Panc1 (cell line): ENCODE results near the gene DNASE1L1. TPM values are rescaled to one million over a fixed set of nuclear protein-coding genes. Genes with fewer than 3 reads are reported as not detected.
A peak's percentile ranks its signal among the peaks of the same experiment; 100 is the strongest.

Experiments
- ATAC-seq: fragments of 200-7000 bp; cut with Tn5 transposase; 2 replicates; pipeline ENCODE4 v1.9.1; 2020; ENCODE audit warnings: mild to moderate bottlenecking, moderate library complexity
- BruUV-seq: library from RNA; stranded (reverse); fragments of 400-500 nt; replicated peaks from 2 replicates; lab custom pipeline; 2021; lab: Mats Ljungman, UMichigan
- CTCF ChIA-PET: fragments of 300-600 bp; sonication (Branson Sonifier 250); formaldehyde crosslinking; loops from one replicate; lab custom pipeline; 2022; ENCODE audit warnings: antibody characterized with exemption; lab: Charles Lee
- POLR2A ChIA-PET: fragments of 300-600 bp; sonication (Branson Sonifier 250); formaldehyde crosslinking; loops from one replicate; lab custom pipeline; 2022; ENCODE audit warnings: antibody characterized with exemption; lab: Charles Lee
- DNase-seq: peaks from one replicate; pipeline ENCODE4 v3.0.0-alpha.2; 2010; ENCODE audit warnings: low read depth, low spot score
- H3K27ac ChIP-seq: 2 replicates; pipeline ENCODE4 v1.5.1; 2011; ENCODE audit warnings: mild to moderate bottlenecking, low read length, inconsistent platforms
- H3K27me3 ChIP-seq: fragments of 200-500 bp; sonication (Bioruptor generic); 2 replicates; pipeline ENCODE4 v1.6.0; 2014; ENCODE audit warnings: low read length, inconsistent platforms; ENCODE audit not compliant: control insufficient read depth, insufficient read depth
- H3K36me3 ChIP-seq: fragments of 200-500 bp; sonication (Bioruptor generic); 2 replicates; pipeline ENCODE4 v1.5.1; 2014; ENCODE audit warnings: inconsistent platforms, mild to moderate bottlenecking, low read length, moderate library complexity; ENCODE audit not compliant: control insufficient read depth, insufficient read depth
- H3K4me1 ChIP-seq: 2 replicates; pipeline ENCODE4 v1.5.1; 2011; ENCODE audit warnings: inconsistent platforms, mild to moderate bottlenecking, low read length, moderate library complexity; ENCODE audit not compliant: control insufficient read depth, insufficient read depth
- H3K4me3 ChIP-seq, 2 experiments: 2 replicates each; pipeline ENCODE4 v1.5.1; 2011 to 2012; ENCODE audit warnings: low read depth in 2 of 2, low read length in 2 of 2, mild to moderate bottlenecking in 2 of 2, inconsistent platforms in 1 of 2, moderate library complexity in 1 of 2
- H3K9me3 ChIP-seq: fragments of 200-500 bp; sonication (Bioruptor generic); 2 replicates; pipeline ENCODE4 v1.5.1; 2014; ENCODE audit warnings: low read depth, mild to moderate bottlenecking, inconsistent platforms, low read length, moderate library complexity; ENCODE audit not compliant: control insufficient read depth, insufficient read depth
- CTCF ChIP-seq: fragments of 450-650 bp; IDR thresholded peaks from 2 replicates; pipeline ENCODE4 v1.5.1; 2017; ENCODE audit warnings: mild to moderate bottlenecking
- POLR2AphosphoS5 ChIP-seq: IDR thresholded peaks from 2 replicates; pipeline ENCODE4 v1.6.1; 2012; ENCODE audit warnings: mild to moderate bottlenecking, low read depth, low read length, moderate library complexity
- SIN3A ChIP-seq: IDR thresholded peaks from 2 replicates; pipeline ENCODE4 v1.6.1; 2012; ENCODE audit warnings: low read depth, mild to moderate bottlenecking, low read length, moderate library complexity, borderline replicate concordance; ENCODE audit not compliant: insufficient read depth
- TCF7L2 ChIP-seq: IDR thresholded peaks from 2 replicates; pipeline ENCODE4 v1.6.1; 2011; ENCODE audit warnings: mild to moderate bottlenecking, low read depth, low read length, inconsistent platforms
- in situ Hi-C: cut with HindIII; loops from 2 replicates; pipeline ENCODE4 v1.10.0; 2016; ENCODE audit warnings: low sequenced_read_pairs, low pct_unique_long_range_greater_than_20kb
- intact Hi-C: fragments of 100-400 bp; cut with micrococcal nuclease; formaldehyde crosslinking; loops from one replicate; pipeline ENCODE4 v1.10.0; 2022; ENCODE audit not compliant: unreplicated experiment
- total RNA-seq: library from RNA; stranded (reverse); gene quantifications from one replicate; pipeline ENCODE4 v1.2.1, GENCODE V29; 2021; ENCODE audit not compliant: unreplicated experiment
- TF ChIP-seq, protein P1 (sequence below), 2 experiments: IDR thresholded peaks; 2 replicates each; pipeline ENCODE4 v1.6.1; 2011 to 2012; ENCODE audit warnings: low read depth in 2 of 2, control low read depth in 1 of 2, low read length in 1 of 2, mild to moderate bottlenecking in 1 of 2, moderate library complexity in 1 of 2; ENCODE audit not compliant: insufficient read depth in 1 of 2

Gene DNASE1L1
- total RNA-seq, 1 experiment from 2014 or later: 60.4 TPM

GRCh38 chrX:154366666-154367055 is 42.4 kb downstream of the DNASE1L1 start:
- Histone ChIP-seq H3K4me3 (no peak overlapping the region), H3K36me3 (peaks cover 5% of the 10 kb centered on the region; the same call in 1 of the 2 replicates), H3K4me1 (peaks cover 7% of the 10 kb centered on the region), H3K27ac (no peak overlapping the region), H3K9me3 (no peaks in the 10 kb centered on the region), H3K27me3 (no peaks in the 10 kb centered on the region)
- CTCF ChIA-PET: no interaction called here
- TSS peak; percentile 2 for BruUV-seq
- ATAC-seq (no peak), DNase-seq (no peak)
- intact Hi-C loops: no loop called here
- in situ Hi-C loops: no loop called here
- POLR2A ChIA-PET: no interaction called here
- no peak for TF ChIP-seq TCF7L2
- TF ChIP-seq SIN3A: no peak
- no peak for TF ChIP-seq CTCF
- TF ChIP-seq, protein P1, sequence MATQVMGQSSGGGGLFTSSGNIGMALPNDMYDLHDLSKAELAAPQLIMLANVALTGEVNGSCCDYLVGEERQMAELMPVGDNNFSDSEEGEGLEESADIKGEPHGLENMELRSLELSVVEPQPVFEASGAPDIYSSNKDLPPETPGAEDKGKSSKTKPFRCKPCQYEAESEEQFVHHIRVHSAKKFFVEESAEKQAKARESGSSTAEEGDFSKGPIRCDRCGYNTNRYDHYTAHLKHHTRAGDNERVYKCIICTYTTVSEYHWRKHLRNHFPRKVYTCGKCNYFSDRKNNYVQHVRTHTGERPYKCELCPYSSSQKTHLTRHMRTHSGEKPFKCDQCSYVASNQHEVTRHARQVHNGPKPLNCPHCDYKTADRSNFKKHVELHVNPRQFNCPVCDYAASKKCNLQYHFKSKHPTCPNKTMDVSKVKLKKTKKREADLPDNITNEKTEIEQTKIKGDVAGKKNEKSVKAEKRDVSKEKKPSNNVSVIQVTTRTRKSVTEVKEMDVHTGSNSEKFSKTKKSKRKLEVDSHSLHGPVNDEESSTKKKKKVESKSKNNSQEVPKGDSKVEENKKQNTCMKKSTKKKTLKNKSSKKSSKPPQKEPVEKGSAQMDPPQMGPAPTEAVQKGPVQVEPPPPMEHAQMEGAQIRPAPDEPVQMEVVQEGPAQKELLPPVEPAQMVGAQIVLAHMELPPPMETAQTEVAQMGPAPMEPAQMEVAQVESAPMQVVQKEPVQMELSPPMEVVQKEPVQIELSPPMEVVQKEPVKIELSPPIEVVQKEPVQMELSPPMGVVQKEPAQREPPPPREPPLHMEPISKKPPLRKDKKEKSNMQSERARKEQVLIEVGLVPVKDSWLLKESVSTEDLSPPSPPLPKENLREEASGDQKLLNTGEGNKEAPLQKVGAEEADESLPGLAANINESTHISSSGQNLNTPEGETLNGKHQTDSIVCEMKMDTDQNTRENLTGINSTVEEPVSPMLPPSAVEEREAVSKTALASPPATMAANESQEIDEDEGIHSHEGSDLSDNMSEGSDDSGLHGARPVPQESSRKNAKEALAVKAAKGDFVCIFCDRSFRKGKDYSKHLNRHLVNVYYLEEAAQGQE (IDR thresholded peaks at IDR 0.05; ENCODE audit: insufficient read depth in 1 of 2, low read depth in 2 of 2, low read length in 1 of 2): no peak
- TF ChIP-seq POLR2AphosphoS5: no peak

DNA sequence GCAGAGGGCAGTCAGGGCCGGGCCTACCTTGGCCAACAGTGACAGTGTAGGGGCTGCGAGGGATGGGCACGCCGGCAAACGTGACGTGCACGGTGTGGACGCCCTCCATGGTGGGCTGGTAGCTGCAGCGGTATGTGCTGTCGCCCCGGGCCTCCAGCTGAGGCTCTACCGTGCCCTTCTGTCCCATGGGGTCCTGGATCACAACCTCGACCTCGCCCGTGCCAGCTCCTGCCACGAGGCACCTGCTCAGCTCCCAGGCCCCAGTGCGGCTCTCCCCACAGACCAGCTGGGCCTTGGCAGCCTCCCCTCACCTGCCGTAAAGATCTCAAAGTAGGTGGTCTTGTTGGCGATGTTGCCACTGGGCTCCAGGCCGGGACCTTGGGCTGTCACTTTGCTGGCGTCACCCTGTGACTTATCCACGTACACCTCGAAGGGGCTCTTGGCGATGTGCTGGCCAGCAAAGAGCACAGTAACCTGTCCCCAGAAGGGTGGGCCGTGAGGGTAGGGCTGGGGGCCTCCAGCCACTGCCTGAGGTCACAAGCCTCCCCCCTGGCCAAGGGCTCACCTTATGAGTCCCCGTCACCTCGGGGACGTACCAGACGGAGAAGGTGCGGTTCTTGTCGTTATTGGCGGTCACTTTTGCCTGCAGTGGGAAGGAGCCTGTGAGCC is 42.9 kb downstream of the DNASE1L1 start:
- BruUV-seq: no TSS peak

More for the DNA sequence above, 42.9 kb downstream of the DNASE1L1 start:
- intact Hi-C loops: no loop called here
- no peak for TF ChIP-seq CTCF
- no peak for TF ChIP-seq TCF7L2
- no peak for TF ChIP-seq POLR2AphosphoS5
- TF ChIP-seq SIN3A: no peak
- TF ChIP-seq, protein P1 (IDR thresholded peaks at IDR 0.05; ENCODE audit: insufficient read depth in 1 of 2, low read depth in 2 of 2, low read length in 1 of 2): no peak
- Histone ChIP-seq H3K27ac (no peak overlapping the region), H3K9me3 (no peaks in the 10 kb centered on the region), H3K4me1 (peaks cover 7% of the 10 kb centered on the region), H3K36me3 (peaks cover 7% of the 10 kb centered on the region), H3K4me3 (no peak overlapping the region), H3K27me3 (no peaks in the 10 kb centered on the region)
- in situ Hi-C loops: no loop called here
- ATAC-seq (no peak), DNase-seq (no peak)
- POLR2A ChIA-PET: interaction anchor here (0.6 kb wide), 1 partner anchor 644 kb away, joined by 3 read pairs; no protein-coding TSS in a partner anchor
- CTCF ChIA-PET: no interaction called here
